H1 (cell line): Measurements from ENCODE around the gene ZNF518B. TPM values are rescaled to one million over a fixed set of nuclear protein-coding genes. Genes with fewer than 3 reads are reported as not detected.

ENCODE experiments used
- CTCF ChIA-PET: fragments of 300-600 bp; sonication (Branson Sonifier 250); formaldehyde crosslinking; loops from one replicate; lab custom pipeline; 2021; ENCODE audit not compliant: partially characterized antibody; lab: Charles Lee
- POLR2A ChIA-PET: fragments of 300-600 bp; sonication (Branson Sonifier 250); formaldehyde crosslinking; loops from one replicate; lab custom pipeline; 2021; ENCODE audit warnings: inconsistent platforms; ENCODE audit not compliant: partially characterized antibody; lab: Charles Lee
- DNase-seq, 2 experiments: peaks; one replicate each; pipeline versions ENCODE4 v3.0.0 to v3.0.0-alpha.2; 2010 to 2022; ENCODE audit warnings: low spot score in 2 of 2, low read depth in 1 of 2, mixed read lengths in 1 of 2
- FAIRE-seq: peaks from 2 replicates; lab custom pipeline; 2011; peaks lifted over from hg19 to GRCh38; lab: Jason Lieb, UNC
- H2AFZ ChIP-seq: 2 replicates; pipeline ENCODE4 v1.8.1; 2012; ENCODE audit warnings: low read length, inconsistent platforms
- H2AK5ac ChIP-seq: 2 replicates; pipeline ENCODE4 v1.6.1; 2013; ENCODE audit warnings: low read depth, low read length
- H2BK120ac ChIP-seq: replicated peaks from 2 replicates; pipeline ENCODE3; 2013; ENCODE audit warnings: low read depth, low read length, inconsistent platforms
- H2BK12ac ChIP-seq: 2 replicates; pipeline ENCODE4 v1.6.1; 2013; ENCODE audit warnings: low read depth, low read length
- H2BK15ac ChIP-seq: 2 replicates; pipeline ENCODE4 v1.6.1; 2013; ENCODE audit warnings: low read length
- H2BK20ac ChIP-seq: 2 replicates; pipeline ENCODE4 v1.6.1; 2013; ENCODE audit warnings: low read length
- H2BK5ac ChIP-seq: 2 replicates; pipeline ENCODE4 v1.6.1; 2013; ENCODE audit warnings: low read depth, low read length
- H3K14ac ChIP-seq: 2 replicates; pipeline ENCODE4 v1.6.1; 2013; ENCODE audit warnings: inconsistent platforms; ENCODE audit not compliant: insufficient read length
- H3K18ac ChIP-seq: 2 replicates; pipeline ENCODE4 v1.6.1; 2013; ENCODE audit warnings: low read length; ENCODE audit errors: extremely low read depth
- H3K23ac ChIP-seq: 2 replicates; pipeline ENCODE4 v1.6.1; 2013; ENCODE audit warnings: inconsistent platforms; ENCODE audit not compliant: insufficient read length
- H3K23me2 ChIP-seq: 2 replicates; pipeline ENCODE4 v1.6.1; 2013; ENCODE audit warnings: low read depth, low read length
- H3K27ac ChIP-seq: 2 replicates; pipeline ENCODE4 v1.6.1; 2011; ENCODE audit warnings: low read depth, low read length, inconsistent platforms
- H3K27me3 ChIP-seq, 4 experiments: replicated peaks in 1 of 4; 1 replicate in 1 of 4; 2 replicates in 3 of 4; pipeline versions ENCODE4 v1.6.1 to v1.8.1; 2011 to 2013; ENCODE audit warnings: low read length in 3 of 4, mild to moderate bottlenecking in 3 of 4, inconsistent platforms in 2 of 4, mixed read lengths in 2 of 4, moderate library complexity in 1 of 4; ENCODE audit not compliant: control insufficient read depth in 3 of 4, insufficient read depth in 3 of 4; ENCODE audit errors: extremely low read depth in 1 of 4
- H3K36me3 ChIP-seq, 4 experiments: 2 replicates each; pipeline versions ENCODE4 v1.6.1 to v1.8.1; 2011 to 2013; ENCODE audit warnings: mild to moderate bottlenecking in 4 of 4, low read length in 3 of 4, moderate library complexity in 2 of 4, control low read depth in 1 of 4, inconsistent platforms in 1 of 4; ENCODE audit not compliant: insufficient read depth in 4 of 4, control insufficient read depth in 2 of 4
- H3K4ac ChIP-seq: replicated peaks from 2 replicates; pipeline ENCODE3; 2013; ENCODE audit warnings: low read length, low read depth, mixed read lengths, inconsistent platforms; ENCODE audit not compliant: insufficient read length
- H3K4me1 ChIP-seq, 4 experiments: replicated peaks in 1 of 4; 1 replicate in 1 of 4; 2 replicates in 3 of 4; pipeline versions ENCODE4 v1.6.1 to v1.8.1; 2011 to 2013; ENCODE audit warnings: low read length in 3 of 4, inconsistent platforms in 2 of 4, mixed read lengths in 1 of 4; ENCODE audit not compliant: insufficient read depth in 4 of 4, control insufficient read depth in 3 of 4
- H3K4me2 ChIP-seq, 2 experiments: 2 replicates each; pipeline versions ENCODE4 v1.6.1 to v1.8.1; 2011 to 2013; ENCODE audit warnings: low read depth in 2 of 2, low read length in 2 of 2, control low read depth in 1 of 2, inconsistent platforms in 1 of 2, mild to moderate bottlenecking in 1 of 2; ENCODE audit not compliant: insufficient read depth in 1 of 2
- H3K4me3 ChIP-seq, 4 experiments: fragments of 200-600, 300-600 bp in 1 of 4; sonication (generic), shearing (Covaris generic), sonication (Bioruptor Twin) in 1 of 4; 2 replicates each; pipeline versions ENCODE4 v1.5.1 to v1.8.1; 2011 to 2016; ENCODE audit warnings: low read length in 4 of 4, low read depth in 3 of 4, control low read depth in 2 of 4, inconsistent platforms in 2 of 4, mild to moderate bottlenecking in 2 of 4, mixed read lengths in 1 of 4, moderate library complexity in 1 of 4; ENCODE audit not compliant: insufficient read depth in 2 of 4; ENCODE audit errors: extremely low read depth in 1 of 4
- H3K56ac ChIP-seq: replicated peaks from 2 replicates; pipeline ENCODE3; 2013; ENCODE audit warnings: low read depth, mild to moderate bottlenecking, mixed read lengths, low read length, inconsistent platforms; ENCODE audit not compliant: insufficient read length
- H3K79me1 ChIP-seq: 2 replicates; pipeline ENCODE4 v1.6.1; 2013; ENCODE audit warnings: low read depth, low read length, control low read depth
- H3K79me2 ChIP-seq, 2 experiments: 2 replicates each; pipeline versions ENCODE4 v1.6.1 to v1.8.1; 2012 to 2013; ENCODE audit warnings: low read length in 2 of 2, mild to moderate bottlenecking in 2 of 2, inconsistent platforms in 1 of 2; ENCODE audit not compliant: insufficient read depth in 2 of 2, control insufficient read depth in 1 of 2
- H3K9ac ChIP-seq, 4 experiments: replicated peaks in 1 of 4; 1 replicate in 1 of 4; 2 replicates in 3 of 4; pipeline versions ENCODE4 v1.6.1 to v1.8.1; 2011 to 2013; ENCODE audit warnings: low read depth in 3 of 4, low read length in 3 of 4, control low read depth in 2 of 4, mild to moderate bottlenecking in 2 of 4, moderate library complexity in 2 of 4, inconsistent platforms in 1 of 4; ENCODE audit errors: extremely low read depth in 1 of 4
- H3K9me3 ChIP-seq, 2 experiments: 2 replicates each; pipeline versions ENCODE4 v1.6.1 to v1.8.1; 2012 to 2013; ENCODE audit warnings: mild to moderate bottlenecking in 2 of 2, moderate library complexity in 2 of 2, control low read depth in 1 of 2, inconsistent platforms in 1 of 2, low read depth in 1 of 2, low read length in 1 of 2, mixed read lengths in 1 of 2; ENCODE audit not compliant: insufficient read depth in 2 of 2
- H4K20me1 ChIP-seq, 2 experiments: replicated peaks in 1 of 2; 2 replicates each; pipeline versions ENCODE3 to v1.8.1; 2011 to 2013; ENCODE audit warnings: inconsistent platforms in 2 of 2, low read length in 2 of 2, mild to moderate bottlenecking in 1 of 2; ENCODE audit not compliant: insufficient read depth in 2 of 2, control insufficient read depth in 1 of 2
- H4K5ac ChIP-seq: 2 replicates; pipeline ENCODE4 v1.6.1; 2013; ENCODE audit warnings: low read length, low read depth, mixed read lengths, inconsistent platforms; ENCODE audit not compliant: insufficient read length
- H4K8ac ChIP-seq: 2 replicates; pipeline ENCODE4 v1.8.0; 2013; ENCODE audit warnings: mild to moderate bottlenecking, moderate library complexity, low read length, inconsistent platforms; ENCODE audit not compliant: insufficient read depth; ENCODE audit errors: extremely low read depth
- H4K91ac ChIP-seq: replicated peaks from 2 replicates; pipeline ENCODE3; 2013; ENCODE audit warnings: low read length, mixed read lengths, inconsistent platforms; ENCODE audit not compliant: insufficient read length
- ASH2L ChIP-seq: fragments of 200-600, 300-600 bp; sonication (generic); IDR thresholded peaks from one replicate; pipeline ENCODE4 v1.7.1; 2017; ENCODE audit warnings: low read length
- EGR1 ChIP-seq: IDR thresholded peaks from 2 replicates; pipeline ENCODE4 v1.6.1; 2011; ENCODE audit warnings: low read depth, low read length, borderline replicate concordance
- EZH2 ChIP-seq: fragments of 200-600 bp; sonication (generic); IDR thresholded peaks from 2 replicates; pipeline ENCODE4 v1.7.1; 2012; ENCODE audit warnings: low read depth, mild to moderate bottlenecking, moderate library complexity, low read length, inconsistent platforms; ENCODE audit not compliant: severe bottlenecking
- JUND ChIP-seq: IDR thresholded peaks from 2 replicates; pipeline ENCODE4 v1.6.1; 2011; ENCODE audit warnings: mild to moderate bottlenecking, improper control_type of control experiment, low read length
- KDM5A ChIP-seq: fragments of 200-600 bp; IDR thresholded peaks from 2 replicates; pipeline ENCODE4 v1.7.1; 2012; ENCODE audit warnings: mild to moderate bottlenecking, low read length, inconsistent platforms, mixed read lengths
- SP1 ChIP-seq: IDR thresholded peaks from 2 replicates; pipeline ENCODE4 v1.6.1; 2011; ENCODE audit warnings: low read depth, low read length
- SP2 ChIP-seq: IDR thresholded peaks from 2 replicates; pipeline ENCODE4 v1.6.1; 2012; ENCODE audit warnings: mild to moderate bottlenecking, low read length, inconsistent platforms
- YY1 ChIP-seq: IDR thresholded peaks from 2 replicates; pipeline ENCODE4 v1.6.1; 2011; ENCODE audit warnings: low read depth, mild to moderate bottlenecking, low read length
- ZNF274 ChIP-seq: IDR thresholded peaks from 2 replicates; pipeline ENCODE4 v1.7.0; 2012; ENCODE audit warnings: low read length, borderline replicate concordance; ENCODE audit errors: extremely low read depth
- WGBS, 2 experiments: shearing (Covaris generic) in 1 of 2; methylation state at CpG; one replicate each; pipeline versions ENCODE4 v1.1.6 to v1.1.7; 2013 to 2015; ENCODE audit warnings: low lambda C conversion rate in 2 of 2, mixed read lengths in 2 of 2, inconsistent platforms in 1 of 2, low coverage in 1 of 2, missing lambda C conversion rate in 1 of 2; ENCODE audit not compliant: insufficient replicate concordance in 2 of 2, insufficient coverage in 1 of 2, insufficient read length in 1 of 2; ENCODE audit errors: extremely low coverage in 1 of 2, missing lambda C conversion rate in 1 of 2; 5-methylcytosine and 5-hydroxymethylcytosine counted together
- polyA plus RNA-seq, 7 experiments: library from polyadenylated mRNA; depleted of rRNA in 3 of 7; stranded (reverse) in 5 of 7; unstranded in 2 of 7; fragments of >200 nt in 5 of 7; fragments of 200-250 nt in 2 of 7; gene quantifications; 1 replicate in 5 of 7; 2 replicates in 1 of 7; 4 replicates in 1 of 7; pipeline versions ENCODE4 v1.2.1 to v1.2.3, GENCODE V29; 2011 to 2013; ENCODE audit warnings: missing spikeins in 2 of 7, mixed read lengths in 2 of 7
- total RNA-seq: library from RNA; stranded (reverse); fragmentation: NEBNext Ultra II Directional; extraction: Animal tissue kit (Norgen Biotek cat#: 25700); gene quantifications from 2 replicates; pipeline ENCODE4 v1.2.1, GENCODE V29; 2021

ZNF518B gene
- total and polyA plus RNA-seq, 2 of the 8 experiments (the other 6 are each of a cell fraction or from before 2014, with no cell fraction given) = 2.9 to 9.0 TPM

DNA sequence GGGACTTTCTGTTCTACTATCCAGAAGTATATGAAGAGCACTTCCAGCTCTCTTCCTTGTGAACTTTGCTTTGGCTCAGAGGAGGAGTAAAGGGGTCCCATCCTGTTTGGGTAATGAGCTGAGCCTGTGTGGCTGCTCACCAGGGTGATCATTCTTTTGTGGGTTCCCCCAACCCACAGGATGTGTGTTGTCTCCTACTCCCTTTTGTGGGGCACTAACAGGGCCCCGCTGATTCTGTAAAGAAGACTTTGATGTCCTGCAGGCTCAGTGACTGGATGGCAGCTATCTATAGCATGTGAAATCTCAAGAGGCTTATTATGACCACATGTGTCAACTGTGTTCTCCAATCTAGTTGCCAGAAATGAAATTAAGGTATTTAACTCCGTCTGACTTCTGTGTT is 40.8 kb downstream of the ZNF518B start:
- Histone ChIP-seq H4K20me1 (no peaks in the 10 kb centered on the region), H2BK15ac (no peak overlapping the region), H2AFZ (no peak overlapping the region), H3K18ac (no peak overlapping the region), H2BK120ac (no peak overlapping the region), H3K9ac (no peak overlapping the region), H4K91ac (no peak overlapping the region), H3K23ac (no peak overlapping the region), H2AK5ac (no peak overlapping the region), H3K4ac (no peak overlapping the region), H3K4me2 (no peak overlapping the region), H2BK12ac (no peak overlapping the region), H3K4me3 (no peak overlapping the region), H3K36me3 (no peaks in the 10 kb centered on the region), H4K5ac (no peak overlapping the region), H3K9me3 (no peaks in the 10 kb centered on the region), H4K8ac (no peak overlapping the region), H2BK20ac (no peak overlapping the region), H3K27me3 (no peaks in the 10 kb centered on the region), H3K4me1 (no peaks in the 10 kb centered on the region), H3K79me1 (no peaks in the 10 kb centered on the region), H3K27ac (no peak overlapping the region), H3K14ac (no peak overlapping the region), H3K79me2 (no peaks in the 10 kb centered on the region), H2BK5ac (no peak overlapping the region), H3K56ac (no peak overlapping the region), H3K23me2 (no peaks in the 10 kb centered on the region)
- CTCF ChIA-PET = interaction anchor here (0.6 to 3.6 kb wide), 6 partner anchors 9 to 257 kb away, joined by 3 to 14 read pairs (median 4); no protein-coding TSS in a partner anchor
- TF ChIP-seq YY1 = no peak
- TF ChIP-seq JUND = no peak
- no peak for TF ChIP-seq ZNF274
- no peak for TF ChIP-seq SP1
- TF ChIP-seq KDM5A = no peak
- TF ChIP-seq SP2 = no peak
- no peak for TF ChIP-seq EZH2
- no peak for TF ChIP-seq EGR1
- TF ChIP-seq ASH2L = no peak
- DNase-seq (no peak), FAIRE-seq (no peak)
- 97% methylated on average over 2 of the region's 2 CpGs; no CpG with 5 or more reads in 1 of the 2 experiments for WGBS, 2 experiments
- POLR2A ChIA-PET = interaction anchor here (0.6 kb wide), 2 partner anchors 38 to 46 kb away, joined by 3 read pairs; no protein-coding TSS in a partner anchor
